Measurements from ENCODE around the gene SBK2. TPM values are rescaled to one million over a fixed set of nuclear protein-coding genes. Genes with fewer than 3 reads are reported as not detected.
"Not testable (repeated sequence)": the region's sequence is repeated elsewhere in the genome, so short reads cannot be mapped to it uniquely, and the experiment has no call there.

SBK2 gene
- total RNA-seq, 4 donors from 2014 or later = not detected

DNA sequence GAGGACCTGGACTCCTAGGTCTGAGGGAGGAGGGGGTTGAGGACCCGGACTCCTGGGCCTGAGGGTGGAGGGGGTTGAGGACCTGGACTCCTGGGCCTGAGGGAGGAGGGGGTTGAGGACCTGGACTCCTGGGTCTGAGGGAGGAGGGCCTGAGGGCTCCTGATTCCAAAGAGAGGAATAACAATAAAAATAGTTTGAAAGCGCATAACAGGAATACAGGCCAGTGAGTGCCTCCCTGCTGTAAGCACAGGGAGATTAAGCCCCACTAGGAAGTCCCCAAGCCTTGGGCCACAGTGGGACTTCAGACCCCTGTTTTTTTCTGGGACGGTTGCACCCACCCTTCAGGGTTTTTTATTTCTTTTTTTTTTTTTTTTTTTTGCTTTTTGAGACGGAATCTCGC is 1.2 kb upstream of the SBK2 start:
- TF ChIP-seq, protein P1, sequence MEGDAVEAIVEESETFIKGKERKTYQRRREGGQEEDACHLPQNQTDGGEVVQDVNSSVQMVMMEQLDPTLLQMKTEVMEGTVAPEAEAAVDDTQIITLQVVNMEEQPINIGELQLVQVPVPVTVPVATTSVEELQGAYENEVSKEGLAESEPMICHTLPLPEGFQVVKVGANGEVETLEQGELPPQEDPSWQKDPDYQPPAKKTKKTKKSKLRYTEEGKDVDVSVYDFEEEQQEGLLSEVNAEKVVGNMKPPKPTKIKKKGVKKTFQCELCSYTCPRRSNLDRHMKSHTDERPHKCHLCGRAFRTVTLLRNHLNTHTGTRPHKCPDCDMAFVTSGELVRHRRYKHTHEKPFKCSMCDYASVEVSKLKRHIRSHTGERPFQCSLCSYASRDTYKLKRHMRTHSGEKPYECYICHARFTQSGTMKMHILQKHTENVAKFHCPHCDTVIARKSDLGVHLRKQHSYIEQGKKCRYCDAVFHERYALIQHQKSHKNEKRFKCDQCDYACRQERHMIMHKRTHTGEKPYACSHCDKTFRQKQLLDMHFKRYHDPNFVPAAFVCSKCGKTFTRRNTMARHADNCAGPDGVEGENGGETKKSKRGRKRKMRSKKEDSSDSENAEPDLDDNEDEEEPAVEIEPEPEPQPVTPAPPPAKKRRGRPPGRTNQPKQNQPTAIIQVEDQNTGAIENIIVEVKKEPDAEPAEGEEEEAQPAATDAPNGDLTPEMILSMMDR (IDR thresholded peaks at IDR 0.05) = no peak
- TF ChIP-seq POLR2A (IDR thresholded peaks at IDR 0.05) = no peak
- no peak overlapping the region for H3K4me3 ChIP-seq
- H3K36me3 ChIP-seq = no peaks in the 10 kb centered on the region
- 75 to 84% methylated on average over 4 of the region's 5 CpGs for WGBS, 2 donors
- no peak for DNase-seq
- no peaks in the 10 kb centered on the region for H3K9me3 ChIP-seq
- H3K27ac ChIP-seq = no peak overlapping the region
- H3K4me1 ChIP-seq = no peaks in the 10 kb centered on the region
- intact Hi-C loops (cut with DNase I) = no loop called here
- H3K27me3 ChIP-seq = peaks cover 0 to 10% (median 0%) of the 10 kb centered on the region in 4 donors

DNA sequence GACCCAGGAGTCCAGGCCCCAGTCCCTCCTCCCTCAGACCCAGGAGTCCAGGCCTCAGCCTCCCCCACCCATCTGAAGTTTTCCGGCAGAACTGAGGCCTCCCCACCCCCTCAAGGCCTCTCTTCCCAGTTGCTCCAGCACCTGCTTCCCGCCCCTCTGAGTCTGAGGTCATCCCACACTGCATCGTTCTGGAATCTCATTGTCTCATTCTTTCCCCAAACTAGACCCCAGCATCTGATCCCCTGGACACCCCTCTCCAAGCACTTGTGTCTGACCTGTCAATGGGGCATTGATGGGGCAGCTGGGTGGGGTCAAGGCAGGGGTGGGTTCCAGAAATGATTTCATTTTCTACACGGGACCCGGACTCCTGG is 793 bp upstream of the SBK2 start:
- Histone ChIP-seq H3K27me3 (peaks cover 0 to 10% (median 0%) of the 10 kb centered on the region in 4 donors), H3K9me3 (no peaks in the 10 kb centered on the region), H3K4me3 (no peak overlapping the region), H3K27ac (no peak overlapping the region), H3K36me3 (no peaks in the 10 kb centered on the region), H3K4me1 (no peaks in the 10 kb centered on the region)
- no peak for TF ChIP-seq POLR2A (IDR thresholded peaks at IDR 0.05)
- 14 to 66% methylated on average over 1 to 3 of the region's 5 CpGs for WGBS, 2 donors
- no peak for DNase-seq
- intact Hi-C loops (cut with DNase I) = no loop called here

DNA sequence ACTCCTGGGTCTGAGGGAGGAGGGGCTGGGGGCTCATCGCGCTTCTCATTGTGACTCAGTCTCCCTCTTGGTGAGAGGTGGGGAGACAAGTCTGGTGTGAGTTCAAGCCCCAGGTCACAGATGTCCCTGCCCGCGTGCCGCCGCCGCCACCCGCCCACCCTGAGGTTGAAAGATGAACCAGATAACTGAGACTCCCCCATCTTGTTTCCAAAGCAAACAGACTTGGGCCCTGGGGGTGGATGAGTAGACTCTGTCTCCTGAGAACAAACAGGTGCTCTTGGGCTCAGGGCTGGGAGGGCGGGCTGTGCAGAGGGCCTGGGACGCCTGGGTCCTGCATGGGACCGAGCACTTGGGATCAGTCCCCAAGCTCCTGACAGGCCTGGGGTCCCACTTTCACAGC is 567 bp downstream of the SBK2 start:
- no peaks in the 10 kb centered on the region for H3K4me1 ChIP-seq
- H3K27me3 ChIP-seq = peaks cover 0 to 12% (median 0%) of the 10 kb centered on the region in 4 donors
- no peaks in the 10 kb centered on the region for H3K36me3 ChIP-seq
- intact Hi-C loops (cut with DNase I) = no loop called here
- H3K27ac ChIP-seq = no peak overlapping the region
- no CpG with 5 or more reads among the region's 11 CpGs for WGBS, 2 donors
- no peak for DNase-seq
- H3K4me3 ChIP-seq = no peak overlapping the region
- no peaks in the 10 kb centered on the region for H3K9me3 ChIP-seq
- TF ChIP-seq, protein P1 (IDR thresholded peaks at IDR 0.05) = no peak
- no peak for TF ChIP-seq POLR2A (IDR thresholded peaks at IDR 0.05)

DNA sequence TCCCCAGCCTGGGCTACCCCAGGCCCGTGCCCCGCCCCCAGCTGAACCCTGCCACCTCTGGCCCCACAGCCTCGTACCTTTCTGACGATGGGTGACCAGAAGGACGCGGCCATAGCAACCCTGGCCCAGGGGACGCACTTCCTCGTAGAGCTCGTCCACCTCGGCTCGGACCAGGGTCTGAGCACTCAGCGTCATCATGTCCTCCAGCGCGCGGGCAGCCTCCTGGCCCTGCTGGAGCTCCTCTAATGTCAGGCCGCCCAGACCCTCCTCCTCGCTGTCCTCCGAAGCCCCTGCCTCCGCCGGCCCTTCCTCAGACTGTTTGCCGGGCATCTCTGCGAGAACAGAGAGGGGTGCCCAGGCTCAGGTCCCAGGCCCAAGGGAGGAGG is 975 bp downstream of the SBK2 start:
- Histone ChIP-seq H3K27me3 (peaks cover 0 to 13% (median 0%) of the 10 kb centered on the region in 4 donors), H3K4me1 (no peaks in the 10 kb centered on the region), H3K27ac (no peak overlapping the region), H3K36me3 (no peaks in the 10 kb centered on the region), H3K4me3 (no peak overlapping the region), H3K9me3 (no peaks in the 10 kb centered on the region)
- intact Hi-C loops (cut with DNase I) = no loop called here
- no peak for DNase-seq
- TF ChIP-seq, protein P1 (IDR thresholded peaks at IDR 0.05) = no peak
- TF ChIP-seq POLR2A (IDR thresholded peaks at IDR 0.05) = no peak
- 81 to 96% methylated on average over 5 to 14 of the region's 22 CpGs for WGBS, 2 donors

DNA sequence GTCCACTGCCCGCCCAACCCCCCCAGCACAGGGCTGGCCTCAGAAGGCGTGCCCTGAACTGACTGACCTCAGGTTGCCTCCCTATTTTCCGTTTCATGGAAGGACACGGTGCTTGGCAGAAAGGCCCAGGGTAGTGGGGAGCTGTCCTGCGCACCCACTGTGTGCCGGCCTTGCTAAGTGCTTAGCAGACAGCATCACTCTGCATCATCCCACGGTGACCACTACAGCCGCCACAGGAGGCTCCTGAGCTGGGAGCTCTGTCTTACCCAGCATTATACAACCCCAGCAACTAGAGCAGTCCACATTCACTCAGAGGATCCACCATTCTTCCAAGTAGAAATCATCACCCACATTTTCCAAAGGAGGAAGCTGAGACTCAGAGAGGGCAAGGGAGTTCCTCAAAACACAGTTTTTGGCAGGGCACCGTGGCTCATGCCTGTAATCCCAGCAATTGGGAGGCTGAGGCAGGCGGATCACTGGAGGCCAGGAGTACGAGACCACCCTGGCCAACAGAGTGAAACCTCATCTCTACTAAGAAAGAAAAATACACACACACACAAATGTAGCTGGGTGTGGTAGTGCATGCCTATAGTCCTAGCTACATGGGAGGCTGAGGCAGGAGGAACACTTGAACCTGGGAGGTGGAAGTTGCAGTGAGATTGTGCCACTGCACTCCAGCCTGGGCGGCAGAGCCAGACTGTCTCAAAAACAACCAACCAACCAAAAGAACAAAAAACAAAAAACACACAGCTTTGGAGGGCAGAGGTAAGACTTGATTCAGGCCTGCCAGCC is 1.6 kb downstream of the SBK2 start:
- DNase-seq = no peak
- Histone ChIP-seq H3K4me1 (no peaks in the 10 kb centered on the region), H3K9me3 (no peaks in the 10 kb centered on the region), H3K4me3 (no peak overlapping the region), H3K36me3 (no peaks in the 10 kb centered on the region), H3K27ac (no peak overlapping the region), H3K27me3 (peaks cover 0 to 11% (median 0%) of the 10 kb centered on the region in 4 donors)
- 51 to 67% methylated on average over 6 to 8 of the region's 12 CpGs for WGBS, 2 donors
- intact Hi-C loops (cut with DNase I) = no loop called here
- TF ChIP-seq POLR2A (IDR thresholded peaks at IDR 0.05) = no peak
- TF ChIP-seq, protein P1 (IDR thresholded peaks at IDR 0.05) = no peak

DNA sequence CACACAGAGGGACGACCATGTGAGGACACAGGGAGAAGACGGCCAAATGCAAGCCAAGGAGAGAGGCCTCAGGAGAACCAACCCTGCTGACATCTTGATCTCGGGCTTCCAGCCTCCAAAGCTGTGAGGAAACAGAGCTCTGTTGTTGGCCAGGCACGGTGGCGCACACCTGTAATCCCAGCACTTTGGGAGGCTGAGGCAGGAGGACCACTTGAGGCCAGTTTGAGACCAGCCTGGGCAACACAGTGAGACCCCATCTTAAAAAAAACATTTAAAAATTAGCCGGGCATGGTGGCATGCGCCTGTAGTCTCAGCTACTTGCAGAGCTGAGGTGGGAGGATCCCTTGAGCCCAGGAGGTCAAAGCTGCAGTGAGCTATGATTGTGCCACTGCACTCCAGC is 2.7 kb downstream of the SBK2 start:
- 75 to 90% methylated on average over 5 to 7 of the region's 7 CpGs for WGBS, 2 donors
- H3K36me3 ChIP-seq; H3K27ac ChIP-seq; H3K9me3 ChIP-seq; H3K4me3 ChIP-seq; intact Hi-C loops (cut with DNase I); H3K4me1 ChIP-seq; DNase-seq: not testable (repeated sequence)
- H3K27me3 ChIP-seq = peaks cover 0 to 20% (median 0%) of the 10 kb centered on the region in 4 donors

Data from esophagus squamous epithelium (tissue), 5 donors.